GM12878 (cell line): ENCODE measurements around the gene DFFA. TPM values are rescaled to one million over a fixed set of nuclear protein-coding genes. Genes with fewer than 3 reads are reported as not detected.

Source experiments
- BHLHE40 ChIP-seq, 2 experiments: fragments of 450-650 bp in 1 of 2; IDR thresholded peaks; 2 replicates each; pipeline ENCODE4 v1.6.1; 2011 to 2017; ENCODE audit warnings: low read depth in 2 of 2, borderline replicate concordance in 1 of 2, improper control_type of control experiment in 1 of 2, low read length in 1 of 2, mild to moderate bottlenecking in 1 of 2
- CEBPB ChIP-seq, 2 experiments: fragments of 150-350 bp in 1 of 2; IDR thresholded peaks; 2 replicates each; pipeline ENCODE4 v1.6.1; 2012 to 2014; ENCODE audit warnings: low read depth in 2 of 2, low read length in 2 of 2, borderline replicate concordance in 1 of 2, inconsistent platforms in 1 of 2
- CHD1 ChIP-seq: IDR thresholded peaks from 2 replicates; pipeline ENCODE4 v1.6.1; 2012; ENCODE audit warnings: low read depth, low read length, improper control_type of control experiment
- CREB1 ChIP-seq: IDR thresholded peaks from 2 replicates; pipeline ENCODE4 v1.6.1; 2012; ENCODE audit warnings: low read depth, mild to moderate bottlenecking, inconsistent platforms
- EGR1 ChIP-seq, 2 experiments: IDR thresholded peaks; 1 replicate in 1 of 2; 2 replicates in 1 of 2; pipeline ENCODE4 v1.6.1; 2011 to 2012; ENCODE audit warnings: low read depth in 2 of 2, low read length in 2 of 2, borderline replicate concordance in 1 of 2, mild to moderate bottlenecking in 1 of 2, moderate library complexity in 1 of 2
- EP300 ChIP-seq, 2 experiments: fragments of 150-350 bp in 1 of 2; IDR thresholded peaks; 2 replicates each; pipeline ENCODE4 v1.6.1; 2011 to 2012; ENCODE audit warnings: low read depth in 2 of 2, low read length in 2 of 2, borderline replicate concordance in 1 of 2, improper control_type of control experiment in 1 of 2, inconsistent platforms in 1 of 2; ENCODE audit not compliant: control insufficient read depth in 1 of 2
- MEF2A ChIP-seq: IDR thresholded peaks from 2 replicates; pipeline ENCODE4 v1.6.1; 2011; ENCODE audit warnings: low read depth, mild to moderate bottlenecking, low read length, moderate library complexity; ENCODE audit not compliant: insufficient read depth
- MTA2 ChIP-seq: fragments of 450-650 bp; IDR thresholded peaks from 2 replicates; pipeline ENCODE4 v1.6.1; 2016; ENCODE audit warnings: low read depth, mild to moderate bottlenecking, moderate library complexity
- MXI1 ChIP-seq: fragments of 150-350 bp; IDR thresholded peaks from 2 replicates; pipeline ENCODE4 v1.6.1; 2011; ENCODE audit warnings: low read depth, mild to moderate bottlenecking, inconsistent platforms, low read length, improper control_type of control experiment
- PAX8 ChIP-seq: fragments of 450-650 bp; IDR thresholded peaks from 2 replicates; pipeline ENCODE4 v1.6.1; 2017; ENCODE audit warnings: mild to moderate bottlenecking, moderate library complexity
- POU2F2 ChIP-seq: IDR thresholded peaks from 3 replicates; pipeline ENCODE4 v1.6.1; 2011; ENCODE audit warnings: low read depth, mild to moderate bottlenecking, low read length, borderline replicate concordance
- RAD51 ChIP-seq: fragments of 450-650 bp; IDR thresholded peaks from 2 replicates; pipeline ENCODE4 v1.6.1; 2016; ENCODE audit warnings: moderate library complexity, mild to moderate bottlenecking, inconsistent platforms
- RB1 ChIP-seq: fragments of 450-650 bp; formaldehyde crosslinking; IDR thresholded peaks from 2 replicates; pipeline ENCODE4 v1.6.1; 2017; ENCODE audit warnings: mild to moderate bottlenecking, borderline replicate concordance
- TAF1 ChIP-seq: IDR thresholded peaks from 2 replicates; pipeline ENCODE4 v1.6.1; 2011; ENCODE audit warnings: mild to moderate bottlenecking, low read depth, low read length, borderline replicate concordance
- YBX1 ChIP-seq: fragments of 450-650 bp; IDR thresholded peaks from 2 replicates; pipeline ENCODE4 v1.6.1; 2016; ENCODE audit warnings: antibody characterized with exemption
- ZNF217 ChIP-seq: fragments of 450-650 bp; IDR thresholded peaks from 2 replicates; pipeline ENCODE4 v1.6.1; 2017; ENCODE audit warnings: antibody characterized with exemption, mild to moderate bottlenecking
- ZZZ3 ChIP-seq: IDR thresholded peaks from 2 replicates; pipeline ENCODE4 v1.6.1; 2011; ENCODE audit warnings: low read depth; ENCODE audit not compliant: control insufficient read depth, insufficient read length
- polyA plus RNA-seq, 11 experiments: library from polyadenylated mRNA; depleted of rRNA in 4 of 11; unstranded in 6 of 11; stranded (reverse) in 5 of 11; fragments of >200 nt; fragmentation: Nextera tagmentation in 4 of 11; fragmentation: Illumina TruSeq in 1 of 11; extraction: Ambion mirVana in 4 of 11; extraction: Trizol in 1 of 11; gene quantifications; 1 replicate in 1 of 11; 2 replicates in 10 of 11; pipeline versions ENCODE4 v1.2.1 to v1.2.3, GENCODE V29; 2011 to 2016; ENCODE audit warnings: inconsistent platforms in 2 of 11, missing spikeins in 2 of 11, low read depth in 1 of 11
- total RNA-seq, 4 experiments: library from RNA; depleted of rRNA in 3 of 4; stranded (reverse); fragments of >200 nt in 3 of 4; fragmentation: Illumina TruSeq in 1 of 4; extraction: Trizol in 1 of 4; gene quantifications; 2 replicates each; pipeline versions ENCODE4 v1.2.1 to v1.2.3, GENCODE V29; 2013 to 2021
- TF ChIP-seq, protein P1 (sequence below): fragments of 450-650 bp; IDR thresholded peaks from 2 replicates; pipeline ENCODE4 v1.6.1; 2016; ENCODE audit warnings: mild to moderate bottlenecking, moderate library complexity, borderline replicate concordance
- TF ChIP-seq, protein P2 (sequence below): fragments of 450-650 bp; conservative IDR thresholded peaks from 2 replicates; pipeline ENCODE4 v1.6.1; 2017; ENCODE audit warnings: mild to moderate bottlenecking, moderate library complexity
- TF ChIP-seq, protein P3 (sequence below): IDR thresholded peaks from 2 replicates; pipeline ENCODE4 v1.6.1; 2011; ENCODE audit warnings: low read depth, low read length, improper control_type of control experiment, borderline replicate concordance
- TF ChIP-seq, protein P4 (sequence below): fragments of 450-650 bp; IDR thresholded peaks from 2 replicates; pipeline ENCODE4 v1.6.1; 2017; ENCODE audit warnings: mild to moderate bottlenecking

The DFFA gene
- total and polyA plus RNA-seq, 10 of the 15 experiments (the other 5 are each of a cell fraction or from before 2014, with no cell fraction given): 37.4 to 83.8 (median 52.4) TPM

DNA sequence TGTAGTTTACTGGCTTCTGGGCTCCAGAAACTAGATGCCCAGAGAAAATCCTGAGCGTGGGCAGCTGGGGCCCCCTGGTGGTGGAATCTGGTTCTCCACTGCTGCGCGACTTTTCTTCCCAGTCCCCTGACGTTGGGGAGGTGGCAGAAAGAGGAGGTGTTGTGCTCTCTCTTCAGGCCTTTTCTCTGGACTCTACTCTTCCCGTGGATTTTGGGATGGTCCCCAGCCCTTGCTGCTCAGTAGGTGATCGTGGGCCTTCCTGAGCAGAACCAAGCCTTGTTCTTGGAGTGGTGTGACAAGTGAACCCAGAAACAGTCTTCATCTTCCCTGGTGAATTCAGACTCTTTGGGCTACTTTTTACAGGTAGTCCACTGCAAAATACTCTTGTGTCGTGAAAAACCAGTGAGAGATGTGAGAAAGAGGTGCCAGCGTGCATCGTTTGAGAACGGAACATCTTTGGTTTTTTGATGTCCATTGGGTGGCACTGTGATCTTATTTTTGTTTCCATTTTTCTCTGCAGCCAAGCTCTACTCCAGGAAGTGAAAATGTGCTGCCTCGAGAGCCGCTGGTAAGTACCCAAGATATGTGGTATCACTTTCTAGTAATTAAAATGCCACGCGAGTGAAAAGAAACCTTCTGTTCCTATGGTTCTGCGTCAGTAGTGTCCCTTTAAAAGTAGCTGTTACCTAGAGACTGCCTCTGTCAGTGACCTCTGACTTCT lies 22.6 kb upstream of the DFFA start (continued):
- TF ChIP-seq, protein P1, sequence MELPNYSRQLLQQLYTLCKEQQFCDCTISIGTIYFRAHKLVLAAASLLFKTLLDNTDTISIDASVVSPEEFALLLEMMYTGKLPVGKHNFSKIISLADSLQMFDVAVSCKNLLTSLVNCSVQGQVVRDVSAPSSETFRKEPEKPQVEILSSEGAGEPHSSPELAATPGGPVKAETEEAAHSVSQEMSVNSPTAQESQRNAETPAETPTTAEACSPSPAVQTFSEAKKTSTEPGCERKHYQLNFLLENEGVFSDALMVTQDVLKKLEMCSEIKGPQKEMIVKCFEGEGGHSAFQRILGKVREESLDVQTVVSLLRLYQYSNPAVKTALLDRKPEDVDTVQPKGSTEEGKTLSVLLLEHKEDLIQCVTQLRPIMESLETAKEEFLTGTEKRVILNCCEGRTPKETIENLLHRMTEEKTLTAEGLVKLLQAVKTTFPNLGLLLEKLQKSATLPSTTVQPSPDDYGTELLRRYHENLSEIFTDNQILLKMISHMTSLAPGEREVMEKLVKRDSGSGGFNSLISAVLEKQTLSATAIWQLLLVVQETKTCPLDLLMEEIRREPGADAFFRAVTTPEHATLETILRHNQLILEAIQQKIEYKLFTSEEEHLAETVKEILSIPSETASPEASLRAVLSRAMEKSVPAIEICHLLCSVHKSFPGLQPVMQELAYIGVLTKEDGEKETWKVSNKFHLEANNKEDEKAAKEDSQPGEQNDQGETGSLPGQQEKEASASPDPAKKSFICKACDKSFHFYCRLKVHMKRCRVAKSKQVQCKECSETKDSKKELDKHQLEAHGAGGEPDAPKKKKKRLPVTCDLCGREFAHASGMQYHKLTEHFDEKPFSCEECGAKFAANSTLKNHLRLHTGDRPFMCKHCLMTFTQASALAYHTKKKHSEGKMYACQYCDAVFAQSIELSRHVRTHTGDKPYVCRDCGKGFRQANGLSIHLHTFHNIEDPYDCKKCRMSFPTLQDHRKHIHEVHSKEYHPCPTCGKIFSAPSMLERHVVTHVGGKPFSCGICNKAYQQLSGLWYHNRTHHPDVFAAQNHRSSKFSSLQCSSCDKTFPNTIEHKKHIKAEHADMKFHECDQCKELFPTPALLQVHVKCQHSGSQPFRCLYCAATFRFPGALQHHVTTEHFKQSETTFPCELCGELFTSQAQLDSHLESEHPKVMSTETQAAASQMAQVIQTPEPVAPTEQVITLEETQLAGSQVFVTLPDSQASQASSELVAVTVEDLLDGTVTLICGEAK: no peak
- TF ChIP-seq CREB1 (peak; percentile 40; the same call in 1 of the 2 replicates), MXI1 (peak; percentile 92), POU2F2 (no peak), YBX1 (no peak), CHD1 (no peak), EP300 (IDR thresholded peaks at IDR 0.05; ENCODE audit: borderline replicate concordance in 1 of 2, control insufficient read depth in 1 of 2, low read depth in 2 of 2, low read length in 2 of 2) (peak; percentile 38 to 61; a peak in 1 of 4 replicates), ZZZ3 (no peak), TAF1 (no peak), BHLHE40 (IDR thresholded peaks at IDR 0.05; ENCODE audit: borderline replicate concordance in 1 of 2, low read depth in 2 of 2, low read length in 1 of 2) (peak; percentile 64 to 67; a peak in 3 of 4 replicates), CEBPB (IDR thresholded peaks at IDR 0.05; ENCODE audit: borderline replicate concordance in 1 of 2, low read depth in 2 of 2, low read length in 2 of 2) (no peak), EGR1 (IDR thresholded peaks at IDR 0.05; ENCODE audit: borderline replicate concordance in 1 of 2, low read depth in 2 of 2, low read length in 2 of 2) (no peak), RAD51 (no peak), PAX8 (no peak), MTA2 (peak; percentile 89), RB1 (no peak), MEF2A (no peak), ZNF217 (no peak)
- TF ChIP-seq, protein P2, sequence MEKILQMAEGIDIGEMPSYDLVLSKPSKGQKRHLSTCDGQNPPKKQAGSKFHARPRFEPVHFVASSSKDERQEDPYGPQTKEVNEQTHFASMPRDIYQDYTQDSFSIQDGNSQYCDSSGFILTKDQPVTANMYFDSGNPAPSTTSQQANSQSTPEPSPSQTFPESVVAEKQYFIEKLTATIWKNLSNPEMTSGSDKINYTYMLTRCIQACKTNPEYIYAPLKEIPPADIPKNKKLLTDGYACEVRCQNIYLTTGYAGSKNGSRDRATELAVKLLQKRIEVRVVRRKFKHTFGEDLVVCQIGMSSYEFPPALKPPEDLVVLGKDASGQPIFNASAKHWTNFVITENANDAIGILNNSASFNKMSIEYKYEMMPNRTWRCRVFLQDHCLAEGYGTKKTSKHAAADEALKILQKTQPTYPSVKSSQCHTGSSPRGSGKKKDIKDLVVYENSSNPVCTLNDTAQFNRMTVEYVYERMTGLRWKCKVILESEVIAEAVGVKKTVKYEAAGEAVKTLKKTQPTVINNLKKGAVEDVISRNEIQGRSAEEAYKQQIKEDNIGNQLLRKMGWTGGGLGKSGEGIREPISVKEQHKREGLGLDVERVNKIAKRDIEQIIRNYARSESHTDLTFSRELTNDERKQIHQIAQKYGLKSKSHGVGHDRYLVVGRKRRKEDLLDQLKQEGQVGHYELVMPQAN: peak; percentile 44
- TF ChIP-seq, protein P3, sequence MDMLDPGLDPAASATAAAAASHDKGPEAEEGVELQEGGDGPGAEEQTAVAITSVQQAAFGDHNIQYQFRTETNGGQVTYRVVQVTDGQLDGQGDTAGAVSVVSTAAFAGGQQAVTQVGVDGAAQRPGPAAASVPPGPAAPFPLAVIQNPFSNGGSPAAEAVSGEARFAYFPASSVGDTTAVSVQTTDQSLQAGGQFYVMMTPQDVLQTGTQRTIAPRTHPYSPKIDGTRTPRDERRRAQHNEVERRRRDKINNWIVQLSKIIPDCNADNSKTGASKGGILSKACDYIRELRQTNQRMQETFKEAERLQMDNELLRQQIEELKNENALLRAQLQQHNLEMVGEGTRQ: no peak
- TF ChIP-seq, protein P4, sequence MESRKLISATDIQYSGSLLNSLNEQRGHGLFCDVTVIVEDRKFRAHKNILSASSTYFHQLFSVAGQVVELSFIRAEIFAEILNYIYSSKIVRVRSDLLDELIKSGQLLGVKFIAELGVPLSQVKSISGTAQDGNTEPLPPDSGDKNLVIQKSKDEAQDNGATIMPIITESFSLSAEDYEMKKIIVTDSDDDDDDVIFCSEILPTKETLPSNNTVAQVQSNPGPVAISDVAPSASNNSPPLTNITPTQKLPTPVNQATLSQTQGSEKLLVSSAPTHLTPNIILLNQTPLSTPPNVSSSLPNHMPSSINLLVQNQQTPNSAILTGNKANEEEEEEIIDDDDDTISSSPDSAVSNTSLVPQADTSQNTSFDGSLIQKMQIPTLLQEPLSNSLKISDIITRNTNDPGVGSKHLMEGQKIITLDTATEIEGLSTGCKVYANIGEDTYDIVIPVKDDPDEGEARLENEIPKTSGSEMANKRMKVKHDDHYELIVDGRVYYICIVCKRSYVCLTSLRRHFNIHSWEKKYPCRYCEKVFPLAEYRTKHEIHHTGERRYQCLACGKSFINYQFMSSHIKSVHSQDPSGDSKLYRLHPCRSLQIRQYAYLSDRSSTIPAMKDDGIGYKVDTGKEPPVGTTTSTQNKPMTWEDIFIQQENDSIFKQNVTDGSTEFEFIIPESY: no peak
